HG03139 (cell line): ENCODE results near the gene PLPP4.
A peak's percentile ranks its signal among the peaks of the same experiment; 100 is the strongest.

ENCODE experiments used
- ATAC-seq: cut with Tn5 transposase; IDR thresholded peaks from one replicate; pipeline ENCODE4 v1.9.1; 2021; ENCODE audit not compliant: unreplicated experiment

Gene PLPP4

DNA sequence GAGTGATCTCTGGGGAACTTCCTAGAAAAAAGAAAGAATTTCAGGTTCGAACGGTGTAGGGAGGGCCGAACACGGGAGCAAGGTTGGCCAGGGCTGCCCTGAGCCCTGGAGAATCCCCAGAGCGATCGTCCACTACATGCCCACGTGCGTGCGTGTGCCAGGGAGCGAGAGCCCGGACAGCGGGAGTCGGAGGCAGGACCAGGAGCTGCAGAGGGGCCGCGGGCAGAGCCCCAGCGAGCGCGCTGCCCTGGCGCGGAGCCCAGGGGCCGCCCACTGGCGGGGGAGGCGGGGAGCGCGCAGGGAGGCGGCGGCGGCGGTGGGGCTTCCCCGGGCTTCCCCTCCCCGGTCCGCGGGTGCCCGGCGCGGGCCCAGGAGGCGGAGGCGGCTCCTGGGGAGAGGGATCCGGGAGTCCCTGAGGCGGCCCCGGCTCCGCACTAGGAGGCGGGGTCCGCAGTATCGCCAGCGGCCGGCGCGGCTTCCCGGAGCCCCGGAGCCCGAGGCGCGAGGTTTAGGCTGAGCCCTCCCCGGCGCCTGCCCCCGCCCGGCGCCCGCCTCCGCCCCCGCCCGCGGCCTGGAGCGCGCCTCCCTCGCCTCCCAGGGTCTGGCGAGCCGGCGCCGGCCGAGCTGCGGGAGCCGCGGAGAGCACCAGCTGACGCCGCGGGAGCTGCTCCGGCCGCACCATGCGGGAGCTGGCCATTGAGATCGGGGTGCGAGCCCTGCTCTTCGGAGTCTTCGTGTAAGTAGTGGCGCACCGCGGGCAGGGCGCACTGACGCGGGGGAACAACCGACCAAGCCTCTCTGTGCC lies at the start of gene PLPP4:
Gene PLPP4 (plus strand): TSS at position 602 of the 805 bp plus-strand sequence. CDS start 79 bp downstream, at position 681.
- ATAC-seq: no peak

DNA sequence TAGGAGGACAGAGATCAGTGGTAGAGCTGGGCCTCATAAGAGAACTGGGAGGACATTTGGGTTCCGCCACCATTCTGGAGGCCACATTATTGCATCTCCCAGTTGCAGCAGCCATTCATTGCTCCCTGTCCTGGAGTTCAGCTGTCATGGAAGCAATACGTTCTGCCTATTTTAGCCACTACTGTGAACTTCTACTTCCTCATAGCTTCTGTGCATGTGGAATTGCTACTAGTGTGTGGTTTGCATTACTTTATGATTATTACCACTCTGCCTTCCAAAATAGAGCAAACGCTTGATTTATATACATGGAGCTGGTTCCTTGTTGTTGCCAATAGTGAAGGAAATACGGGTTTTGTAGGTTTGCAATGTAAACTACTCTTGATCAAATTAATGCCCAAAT lies 47.2 kb upstream of the PLPP4 start:
- ATAC-seq: no peak

DNA sequence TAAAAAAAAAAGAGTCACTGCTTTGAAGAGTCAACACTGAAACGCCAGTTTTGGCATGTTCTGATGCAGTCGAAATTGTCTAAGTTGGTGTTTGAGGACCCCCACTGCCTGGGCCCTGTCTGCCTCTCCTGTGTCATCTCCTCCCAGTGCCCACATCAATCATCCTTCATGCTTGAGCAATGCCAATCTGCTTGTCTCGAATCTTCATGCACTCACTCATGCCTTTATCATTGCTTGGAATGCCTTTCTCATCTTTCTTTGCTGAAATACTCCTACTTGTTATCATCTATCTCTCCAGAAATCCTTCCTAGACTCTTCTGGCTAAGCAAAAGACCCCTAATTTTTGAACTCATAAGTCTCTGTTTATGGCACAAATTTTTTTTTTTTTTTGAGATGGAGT lies 42.1 kb upstream of the PLPP4 start:
- ATAC-seq: no peak

DNA sequence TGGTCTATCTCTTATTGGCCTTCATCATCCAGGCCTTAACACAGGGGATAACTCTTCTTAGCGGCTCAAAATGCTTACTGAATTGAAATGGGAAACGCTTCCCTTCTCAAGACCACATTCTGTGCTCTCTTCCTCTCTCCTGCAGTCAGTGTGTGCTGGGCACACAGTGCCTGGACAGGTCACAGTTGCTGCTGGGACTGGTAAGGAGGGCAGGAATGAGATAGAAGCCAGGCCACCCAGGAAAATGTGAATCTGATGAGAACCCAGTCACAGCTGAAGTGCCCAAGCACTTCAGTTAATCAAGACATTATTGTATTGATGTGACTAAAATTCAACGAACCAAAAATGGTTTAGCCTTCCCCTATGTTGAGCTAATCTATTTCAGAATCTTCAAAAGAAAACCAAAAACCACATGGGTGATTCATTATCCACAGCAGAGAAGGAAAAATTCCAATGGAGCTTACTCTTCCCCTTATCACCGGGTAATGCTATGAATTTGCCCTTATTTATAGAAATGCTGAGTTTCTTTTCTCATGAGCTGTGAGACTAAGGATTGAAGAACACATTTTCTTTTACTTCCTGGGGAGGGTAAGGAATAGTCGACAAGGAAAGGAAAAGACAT lies 41.2 kb upstream of the PLPP4 start:
- no peak for ATAC-seq

DNA sequence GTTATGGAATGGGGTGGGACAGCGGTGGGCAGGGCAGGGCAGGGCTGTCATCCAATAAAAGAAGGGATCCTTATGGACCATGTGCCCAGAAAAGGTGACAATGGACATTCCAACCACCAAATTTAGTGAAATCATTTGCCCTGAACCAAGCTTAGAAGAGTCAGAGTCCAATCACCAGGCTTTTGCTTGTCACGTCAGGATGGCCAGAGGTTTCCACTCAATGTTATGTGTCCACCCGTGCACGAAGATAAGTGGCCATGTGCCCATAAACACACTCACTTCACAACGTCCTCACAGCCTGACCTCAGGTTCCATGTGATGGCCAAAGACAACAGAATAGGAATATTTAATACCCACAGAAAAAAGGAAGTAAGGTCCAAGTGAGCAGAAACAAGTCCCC lies 36.6 kb upstream of the PLPP4 start:
- no peak for ATAC-seq

DNA sequence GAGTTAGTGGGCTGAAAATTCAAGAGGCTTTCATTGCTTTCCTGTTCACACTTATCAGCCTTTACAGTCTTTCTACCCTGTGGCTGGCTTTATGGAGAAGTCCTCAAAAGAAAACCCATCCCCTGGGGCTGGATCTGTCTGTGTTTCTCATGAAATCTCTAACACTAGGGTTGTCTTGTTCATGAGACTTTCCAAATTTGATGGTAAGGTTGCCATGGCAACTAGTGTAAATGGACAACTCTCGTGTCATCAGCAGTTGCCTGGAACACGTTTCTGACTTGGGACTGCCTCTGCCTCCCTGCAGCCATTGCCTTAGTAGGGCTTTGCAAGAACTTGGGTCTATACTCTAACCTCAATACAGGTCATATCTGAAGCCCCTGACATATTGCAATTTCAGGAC lies 35.8 kb upstream of the PLPP4 start:
- ATAC-seq: no peak

DNA sequence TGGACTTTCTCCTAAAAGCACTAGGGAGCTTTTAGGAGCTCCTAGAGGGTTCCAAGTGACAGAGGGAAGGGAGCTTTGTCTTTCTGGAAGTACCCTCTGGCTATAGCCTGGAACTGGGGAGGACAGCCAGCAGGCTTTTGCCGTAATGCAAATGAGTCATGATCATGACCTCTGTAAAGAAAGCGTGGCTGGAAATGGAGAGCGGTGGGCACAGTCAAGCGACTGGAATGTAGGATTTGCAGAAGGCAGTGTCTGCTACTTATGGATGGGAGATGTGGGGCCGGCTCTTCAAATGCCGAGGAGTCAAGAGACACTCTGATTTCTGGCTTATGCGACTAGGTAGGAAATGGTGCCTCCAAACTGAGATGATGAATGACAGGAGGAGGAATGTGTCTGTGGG lies 34.6 kb upstream of the PLPP4 start:
- ATAC-seq: no peak

DNA sequence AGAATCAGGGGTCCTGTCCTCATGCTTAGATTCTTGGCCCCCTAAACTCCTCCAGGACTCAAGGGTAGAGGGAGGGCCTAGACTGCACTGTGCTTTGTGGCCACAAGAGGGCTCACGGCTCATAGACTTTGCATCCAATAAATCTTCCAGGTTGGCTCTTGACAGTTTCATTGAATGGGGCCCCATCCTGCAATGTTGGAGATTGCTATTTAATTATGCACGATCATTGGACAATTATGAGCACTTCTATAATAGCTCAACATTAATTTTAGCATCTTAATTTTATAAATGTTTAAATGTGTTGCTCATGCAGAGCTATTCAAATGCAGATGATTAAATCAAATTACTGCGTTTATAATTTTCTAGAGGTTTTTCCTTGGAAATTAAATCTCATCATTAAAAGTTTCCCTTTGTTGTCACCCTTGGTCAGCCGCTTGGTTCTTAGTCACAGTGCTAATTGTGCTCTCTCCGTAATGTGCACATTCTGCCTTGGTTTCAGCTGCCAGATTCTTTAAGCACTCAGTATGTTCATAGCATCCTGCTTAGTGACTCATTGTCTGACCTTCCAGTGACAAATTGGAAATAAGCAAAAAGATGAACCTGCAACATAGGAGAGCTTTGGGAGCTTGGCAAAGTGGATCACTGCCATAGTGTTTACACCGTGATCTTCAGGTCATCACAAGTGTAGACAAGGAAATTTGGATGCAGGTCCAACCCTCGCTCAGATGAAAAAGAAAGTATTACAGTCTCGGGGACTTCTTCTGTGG lies 33.4 kb upstream of the PLPP4 start:
- ATAC-seq: peak; percentile 75

DNA sequence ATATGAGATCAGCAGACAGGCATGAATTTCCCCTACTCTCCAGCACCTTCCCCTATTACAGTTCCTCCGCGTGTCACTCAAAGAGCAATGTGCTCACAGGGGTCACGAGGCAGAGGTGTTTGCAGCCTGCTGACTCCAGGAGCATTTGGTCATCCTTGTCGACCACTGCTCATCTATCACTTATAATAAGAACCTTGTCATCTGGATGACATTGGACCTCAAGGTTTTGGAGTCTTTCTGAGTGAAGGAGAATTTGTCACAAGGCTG lies 32.9 kb upstream of the PLPP4 start:
- no peak for ATAC-seq

DNA sequence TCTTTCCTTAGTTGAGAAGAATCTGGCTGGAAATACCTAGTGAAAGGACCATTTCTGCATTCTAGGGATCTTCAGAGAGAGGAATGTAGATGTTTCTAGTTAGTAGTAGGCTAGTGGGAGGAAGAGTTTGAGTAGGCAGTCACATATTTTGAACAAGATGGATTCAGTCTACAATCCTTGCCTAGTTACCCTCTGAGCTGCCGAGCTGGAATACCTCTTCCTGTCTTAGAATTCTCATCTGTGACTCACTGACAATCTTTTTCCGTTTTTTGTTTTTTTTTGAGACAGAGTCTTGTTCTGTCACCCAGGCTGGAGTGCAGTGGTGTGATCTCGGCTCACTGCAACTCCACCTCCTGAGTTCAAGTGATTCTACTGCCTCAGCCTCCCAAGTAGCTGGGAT lies 30.7 kb upstream of the PLPP4 start:
- no peak for ATAC-seq

DNA sequence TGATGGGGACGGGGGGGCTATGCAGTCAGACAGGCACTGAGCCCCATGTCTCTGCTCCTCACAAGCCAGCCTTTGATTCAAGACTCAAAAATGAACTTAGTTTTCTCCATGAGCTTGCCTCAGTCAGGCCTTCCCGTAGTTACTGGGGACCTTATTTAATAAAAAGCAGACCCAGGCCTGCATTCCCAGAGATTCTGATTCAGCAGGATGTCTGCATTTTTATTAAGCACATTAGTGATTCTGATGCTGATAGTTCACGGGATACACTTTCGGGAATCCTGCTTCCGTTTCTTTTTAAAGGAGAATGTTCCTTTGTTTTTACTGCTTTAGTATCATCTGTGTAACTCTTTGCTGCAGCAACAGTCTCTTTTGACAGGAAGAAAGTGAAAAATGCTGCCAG lies 28.3 kb upstream of the PLPP4 start:
- no peak for ATAC-seq

DNA sequence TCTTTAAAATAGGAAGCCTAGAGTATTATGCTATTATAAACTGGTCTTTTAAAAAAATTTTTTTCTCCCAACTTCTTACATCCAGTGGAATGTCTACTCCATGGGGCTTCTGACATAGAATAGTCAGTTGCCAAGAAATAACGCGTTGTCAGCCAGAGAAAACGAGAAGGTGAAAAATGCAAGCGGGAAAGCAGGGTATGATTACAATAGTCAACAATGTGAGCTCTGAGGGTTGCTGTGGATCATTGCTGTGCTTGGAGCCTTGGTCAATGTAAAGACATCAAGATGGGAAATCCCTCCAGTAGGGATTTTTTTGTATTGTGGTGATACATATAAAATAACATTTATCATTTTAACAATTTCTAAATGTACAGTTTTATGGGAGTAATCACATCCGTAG lies 27.6 kb upstream of the PLPP4 start:
- ATAC-seq: no peak

DNA sequence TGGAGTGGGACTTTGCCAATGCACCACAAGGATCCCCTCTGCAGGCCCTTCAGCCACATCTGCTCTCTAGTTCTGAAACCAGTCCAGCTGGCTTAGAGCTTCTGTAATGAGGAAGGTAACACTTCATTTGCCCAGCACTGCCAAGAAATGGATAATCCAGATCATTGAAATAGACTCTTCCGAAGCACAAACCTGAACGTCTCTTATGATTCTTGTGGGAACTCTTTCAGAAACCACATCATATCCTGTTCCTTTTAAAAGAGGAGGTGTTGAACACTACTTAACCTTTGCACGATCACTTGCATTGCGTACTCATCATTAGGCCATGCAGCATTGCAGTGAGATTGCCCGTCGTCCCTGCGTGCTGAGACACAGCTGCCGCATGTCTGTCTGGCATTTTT lies 25.8 kb upstream of the PLPP4 start:
- ATAC-seq: no peak

DNA sequence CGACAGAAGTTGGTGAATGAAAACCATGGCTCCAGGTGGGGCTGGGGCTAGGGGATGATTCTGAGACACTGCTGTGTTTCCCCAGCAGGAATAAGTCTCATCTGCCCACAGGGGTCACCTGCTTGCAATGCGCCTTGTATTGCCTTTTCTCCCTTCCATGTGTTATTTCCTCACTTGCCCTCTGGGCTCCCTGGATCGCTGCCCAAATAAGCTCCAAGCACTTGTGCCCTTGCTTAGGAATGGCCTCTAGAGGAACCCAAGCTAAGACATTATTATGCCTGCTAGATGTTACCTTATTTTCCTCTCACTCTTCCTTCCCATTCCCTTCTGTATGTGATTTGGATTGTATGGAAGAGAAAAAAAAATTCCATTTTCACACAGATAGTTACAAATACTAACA lies 24.8 kb upstream of the PLPP4 start:
- ATAC-seq: no peak

DNA sequence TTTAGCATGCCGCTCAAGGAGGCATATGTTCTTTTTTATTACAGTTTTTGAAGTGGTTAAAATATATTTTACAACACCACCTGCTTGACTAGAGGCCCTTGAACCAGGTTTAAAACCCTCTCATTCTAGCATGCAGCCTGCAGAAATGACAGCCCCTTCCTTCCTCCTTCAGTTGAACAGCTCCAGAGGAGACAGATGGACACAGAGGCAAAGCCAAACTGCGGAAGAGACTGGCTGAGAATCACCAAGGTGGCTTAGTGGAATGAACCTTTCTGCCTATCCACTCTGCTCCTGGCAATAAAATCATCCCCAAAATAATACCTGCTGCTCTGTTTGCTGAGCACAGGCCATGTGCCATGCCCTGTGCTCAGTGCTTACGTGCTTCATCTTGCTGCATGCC lies 23.9 kb upstream of the PLPP4 start:
- no peak for ATAC-seq

DNA sequence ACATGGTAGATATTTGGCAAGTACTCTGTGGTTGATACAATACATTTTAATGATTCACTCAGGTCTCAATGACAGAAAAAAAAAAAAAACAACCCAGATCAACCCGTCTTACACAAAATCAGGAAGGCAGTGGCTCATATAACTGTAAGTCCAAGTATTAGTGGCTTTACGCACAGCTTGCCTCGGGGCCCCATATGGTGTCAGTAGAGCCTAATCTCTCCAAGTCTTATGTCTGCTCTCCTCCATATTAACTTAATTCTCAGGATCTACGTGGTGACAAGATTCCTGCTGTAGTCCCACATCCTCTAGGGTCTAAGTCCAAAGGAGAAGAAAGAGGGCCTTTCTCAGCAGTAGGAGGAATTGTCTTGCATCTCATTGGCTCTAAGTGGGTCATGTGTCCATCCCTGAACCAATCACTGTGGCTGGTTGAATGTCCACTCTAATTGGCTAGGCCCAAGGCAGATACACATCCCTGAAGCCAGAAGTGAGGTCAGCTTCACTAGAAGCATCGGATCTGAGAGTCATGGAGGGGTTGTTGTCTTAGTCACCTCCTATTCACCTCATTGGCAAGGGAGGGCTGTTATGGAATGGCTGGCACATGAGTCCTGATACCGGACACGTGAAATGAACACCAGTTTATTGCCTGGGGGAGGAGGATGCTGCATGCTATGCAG lies 20.5 kb upstream of the PLPP4 start:
- ATAC-seq: no peak

DNA sequence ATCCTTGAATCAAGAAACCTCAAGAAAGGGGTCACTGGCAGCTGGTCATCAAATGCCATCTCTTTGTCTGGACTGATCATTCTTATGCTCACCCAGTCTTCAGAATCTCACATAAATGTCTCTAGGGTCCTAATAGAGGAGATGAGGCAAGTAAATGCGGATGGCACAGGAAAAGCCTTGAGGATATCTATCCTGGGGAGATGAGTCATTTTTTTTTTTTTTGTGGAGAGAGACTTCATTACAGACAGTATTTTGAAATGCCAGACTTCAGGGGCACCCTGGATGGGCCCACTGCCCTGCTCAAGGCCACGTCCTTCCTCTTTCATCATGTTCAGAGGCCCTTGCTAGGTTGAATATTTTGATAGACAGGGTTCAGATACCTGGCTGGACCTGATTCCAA lies 19.5 kb upstream of the PLPP4 start:
- no peak for ATAC-seq

DNA sequence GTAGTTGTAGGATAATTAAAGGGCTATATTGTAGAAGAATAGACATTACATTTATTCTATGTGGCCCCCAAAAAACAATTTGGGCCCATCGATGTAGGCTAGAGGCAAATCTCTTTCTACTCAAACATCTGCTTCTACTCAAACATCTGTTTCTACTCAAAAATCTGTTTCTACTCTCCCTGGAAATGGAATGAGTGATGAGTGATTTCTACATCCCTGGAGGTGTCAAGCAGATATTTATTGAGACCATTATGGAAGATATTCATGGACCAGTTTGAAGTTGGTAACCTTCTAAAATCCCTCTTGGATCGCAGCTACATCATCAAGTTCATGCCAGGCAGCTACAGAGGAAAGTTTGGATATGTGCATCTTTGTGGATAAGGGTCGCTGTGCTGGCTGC lies 5.1 kb upstream of the PLPP4 start:
- no peak for ATAC-seq

DNA sequence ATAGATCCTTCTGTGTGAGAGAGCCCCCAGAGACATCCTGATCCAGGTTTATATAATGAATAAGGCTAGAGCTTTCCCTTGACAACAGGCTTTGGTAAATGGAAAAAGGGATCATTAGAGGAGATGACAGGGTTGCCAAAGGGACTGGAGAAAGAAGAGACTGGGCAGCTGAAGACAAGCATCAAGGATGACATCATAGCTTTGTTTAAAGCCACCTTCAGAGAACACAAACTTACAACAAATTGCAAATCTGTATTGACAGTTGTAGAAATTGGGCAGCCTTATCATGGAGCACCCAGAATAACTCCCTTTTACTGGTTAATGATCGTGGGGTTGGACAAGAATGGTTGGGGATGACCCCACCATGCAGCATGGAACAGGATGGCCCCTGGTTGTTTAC lies 3.7 kb upstream of the PLPP4 start:
- no peak for ATAC-seq

DNA sequence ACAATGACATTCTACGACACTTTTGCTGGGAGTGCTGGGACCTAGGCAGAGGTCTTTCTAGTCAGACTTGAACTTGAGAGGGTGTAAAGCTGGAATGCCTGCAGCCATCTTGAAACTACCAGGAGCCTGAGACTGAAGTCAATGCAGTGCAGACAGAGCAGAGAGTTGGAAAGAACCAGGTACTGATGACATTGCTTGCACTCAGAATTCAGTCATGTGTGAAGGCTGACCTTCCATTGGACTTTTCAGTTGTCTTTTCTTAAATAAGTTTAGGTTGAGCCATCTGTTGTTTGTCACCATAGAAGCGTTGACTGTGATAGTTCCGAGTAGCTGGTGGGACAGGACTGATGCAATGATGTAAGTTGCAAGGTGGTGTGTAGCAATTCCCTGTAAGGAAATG lies 3.1 kb upstream of the PLPP4 start:
- no peak for ATAC-seq

DNA sequence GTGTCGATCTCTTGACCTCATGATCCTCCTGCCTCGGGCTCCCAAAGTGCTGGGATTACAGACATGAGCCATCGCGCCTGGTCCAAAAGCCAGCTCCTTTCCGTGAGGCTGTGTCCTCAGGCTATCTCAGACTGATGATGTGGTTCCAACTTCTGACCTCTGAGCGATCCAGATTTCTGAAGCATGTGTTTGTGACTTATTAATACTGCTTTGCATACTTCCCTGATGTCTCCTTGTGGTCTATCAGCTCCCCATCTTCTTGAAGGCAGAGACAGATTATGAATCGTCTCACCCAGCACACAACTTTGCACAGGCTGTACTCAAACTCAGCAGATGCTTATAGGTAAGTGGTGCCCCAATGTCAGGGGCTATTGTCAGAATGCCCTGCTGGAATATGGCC lies 2.0 kb upstream of the PLPP4 start:
- no peak for ATAC-seq

DNA sequence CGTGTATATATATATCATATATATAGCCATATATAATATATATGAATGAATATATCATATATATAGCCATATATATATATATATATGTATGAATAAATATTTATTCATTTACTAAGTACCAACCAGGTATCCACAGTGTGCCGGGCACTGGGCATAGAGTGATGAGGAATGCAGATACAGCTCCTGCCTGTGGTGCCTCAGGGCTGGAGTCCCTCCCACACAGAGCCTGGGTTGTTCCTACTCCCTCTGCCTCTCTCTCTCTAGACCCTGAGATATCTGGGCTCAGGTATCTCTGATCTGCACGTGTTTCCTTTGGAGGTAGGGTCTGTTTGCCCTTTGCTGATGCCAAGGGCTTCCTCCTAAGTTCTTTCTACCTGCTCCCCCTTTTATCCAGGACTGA lies 1.4 kb upstream of the PLPP4 start:
- no peak for ATAC-seq
